ENCODE measurements around the gene ETV4.

DNA sequence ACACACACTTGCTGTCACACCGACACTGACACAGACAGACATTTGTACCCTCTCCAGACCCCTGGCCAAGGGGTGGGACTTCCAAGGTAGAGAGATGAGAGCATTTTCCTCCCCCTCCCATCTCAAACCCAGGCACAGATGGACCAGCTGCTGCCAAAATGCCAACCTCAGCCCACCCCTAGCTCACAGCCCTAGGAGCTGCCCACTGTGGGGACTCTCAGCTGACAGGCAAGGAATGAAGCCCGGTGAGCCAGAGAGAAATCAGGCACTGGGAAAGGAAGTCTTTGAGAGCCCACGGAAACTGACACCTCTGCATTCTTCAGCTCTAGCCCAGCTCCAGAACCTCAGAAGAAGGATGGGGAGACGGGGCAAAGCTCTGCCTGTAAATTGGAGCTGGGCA is 2.8 kb downstream of the ETV4 start:
- no peak for TF ChIP-seq CTCF (conservative IDR thresholded peaks at IDR 0.05; ENCODE audit: low read depth, low read length)
- TF ChIP-seq EZH2 (IDR thresholded peaks at IDR 0.05; ENCODE audit: low read length, unreplicated experiment) = no peak
- no peak for TF ChIP-seq EZH2phosphoT487 (IDR thresholded peaks at IDR 0.05; ENCODE audit: borderline replicate concordance, low read length)
